HG03442 (cell line): ENCODE results near the gene TAGLN.

Source experiments
- ATAC-seq: cut with Tn5 transposase; IDR thresholded peaks from one replicate; pipeline ENCODE4 v1.9.1; 2021; ENCODE audit warnings: mild to moderate bottlenecking, moderate library complexity; ENCODE audit not compliant: unreplicated experiment

The TAGLN gene

GRCh38 chr11:117212697-117213355 is 13.7 kb downstream of the TAGLN start:
- ATAC-seq = no peak

- no peak for ATAC-seq
Measured at GRCh38 chr11:117214404-117215110, 15.4 kb downstream of the TAGLN start.

GRCh38 chr11:117217141-117218084 is 18.2 kb downstream of the TAGLN start:
- ATAC-seq = no peak

GRCh38 chr11:117218133-117218915 is 19.2 kb downstream of the TAGLN start:
- ATAC-seq = no peak

GRCh38 chr11:117219001-117219400 is 19.8 kb downstream of the TAGLN start:
- ATAC-seq = no peak

- ATAC-seq = no peak
Measured at GRCh38 chr11:117219455-117219854, 20.3 kb downstream of the TAGLN start.

- no peak for ATAC-seq
Measured at GRCh38 chr11:117219995-117220394, 20.8 kb downstream of the TAGLN start.

- ATAC-seq = no peak
Measured at GRCh38 chr11:117220568-117220967, 21.4 kb downstream of the TAGLN start.

GRCh38 chr11:117220999-117221774 is 22.0 kb downstream of the TAGLN start:
- no peak for ATAC-seq

- no peak for ATAC-seq
Measured at GRCh38 chr11:117221775-117222517, 22.8 kb downstream of the TAGLN start.

GRCh38 chr11:117222991-117223740 is 24.0 kb downstream of the TAGLN start:
- ATAC-seq = no peak

GRCh38 chr11:117223741-117224689 is 24.8 kb downstream of the TAGLN start:
- no peak for ATAC-seq

GRCh38 chr11:117225553-117226170 is 26.5 kb downstream of the TAGLN start:
- ATAC-seq = no peak

- ATAC-seq = peak; percentile 38
Measured at GRCh38 chr11:117226388-117227385, 27.5 kb downstream of the TAGLN start.

- no peak for ATAC-seq
Measured at GRCh38 chr11:117228091-117228490, 28.9 kb downstream of the TAGLN start.

GRCh38 chr11:117229411-117229810 is 30.2 kb downstream of the TAGLN start:
- no peak for ATAC-seq
